Jurkat, Clone E6-1 (cell line): ENCODE results near the gene STK33.

Experiments
- DNase-seq: peaks from one replicate; pipeline ENCODE4 v3.0.0-alpha.2; 2011; ENCODE audit warnings: low read depth, low spot score
- H3K4me3 ChIP-seq: 2 replicates; pipeline ENCODE4 v1.5.1; 2011; ENCODE audit warnings: mild to moderate bottlenecking, low read length, control low read depth, moderate library complexity

Gene STK33

DNA sequence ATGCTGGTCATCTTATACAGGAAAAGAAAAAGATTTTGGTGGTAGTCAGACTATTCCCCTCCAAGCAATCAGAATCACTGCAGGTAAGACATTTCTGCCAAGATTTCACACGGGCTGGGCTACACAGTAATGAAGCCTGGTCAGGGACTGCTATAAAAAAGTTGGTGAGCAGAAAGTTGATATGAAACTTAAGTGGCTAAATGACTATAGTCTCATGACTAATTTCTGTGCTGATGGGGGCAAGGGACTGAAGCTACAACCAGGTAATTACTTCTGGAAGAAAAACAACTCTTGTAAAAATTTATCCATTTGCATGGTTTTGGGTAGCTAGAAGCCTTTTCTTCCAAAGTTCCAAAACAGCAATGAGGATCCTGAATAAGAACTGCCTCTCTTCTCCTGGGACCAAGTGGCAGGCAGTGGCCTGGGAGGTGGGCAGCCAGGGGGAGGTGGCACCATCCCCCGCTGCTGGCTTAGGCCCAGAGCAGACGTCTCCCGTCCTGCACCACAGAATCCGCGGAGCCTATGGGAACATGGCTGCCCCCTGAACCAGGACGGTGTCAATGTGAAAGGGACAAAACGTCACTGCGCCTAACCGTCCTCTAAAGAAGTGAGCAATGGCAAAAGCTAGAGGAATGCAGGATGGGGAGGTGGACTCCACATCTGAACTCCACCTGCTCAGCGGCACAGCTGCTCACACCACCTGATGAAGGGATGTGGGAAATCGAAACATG is 207.7 kb downstream of the STK33 start:
- no peak overlapping the region for H3K4me3 ChIP-seq
- no peak for DNase-seq

DNA sequence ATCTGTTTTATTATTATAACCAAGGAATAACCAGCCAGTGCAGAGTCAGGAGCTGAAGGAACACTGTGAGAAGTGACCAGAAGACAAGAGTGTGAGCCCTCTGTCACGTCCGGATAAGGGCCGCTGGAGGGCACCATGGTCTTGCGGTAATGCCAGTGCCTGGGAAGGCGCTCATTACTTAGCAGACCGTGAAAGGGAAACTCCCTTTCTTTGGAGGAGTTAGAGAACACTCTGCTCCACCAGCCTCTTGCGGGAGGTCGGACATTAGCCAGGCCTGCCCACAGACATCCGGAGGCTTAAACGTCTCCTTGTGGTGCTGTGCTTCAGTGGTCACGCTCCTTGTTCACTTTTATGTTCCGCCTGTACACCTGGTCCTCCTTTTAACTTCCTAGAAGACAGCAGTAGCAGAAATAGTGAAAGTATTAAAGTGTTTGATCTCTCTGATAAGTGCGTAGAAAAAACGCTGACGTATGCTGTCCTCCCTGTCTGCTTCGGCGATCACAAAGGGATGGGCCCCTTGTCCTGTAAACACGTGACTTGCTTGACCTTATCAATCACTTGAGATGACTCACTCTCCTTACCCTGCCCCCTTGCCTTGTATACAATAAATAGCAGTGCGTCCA is 209.7 kb downstream of the STK33 start:
- no peak for DNase-seq

DNA sequence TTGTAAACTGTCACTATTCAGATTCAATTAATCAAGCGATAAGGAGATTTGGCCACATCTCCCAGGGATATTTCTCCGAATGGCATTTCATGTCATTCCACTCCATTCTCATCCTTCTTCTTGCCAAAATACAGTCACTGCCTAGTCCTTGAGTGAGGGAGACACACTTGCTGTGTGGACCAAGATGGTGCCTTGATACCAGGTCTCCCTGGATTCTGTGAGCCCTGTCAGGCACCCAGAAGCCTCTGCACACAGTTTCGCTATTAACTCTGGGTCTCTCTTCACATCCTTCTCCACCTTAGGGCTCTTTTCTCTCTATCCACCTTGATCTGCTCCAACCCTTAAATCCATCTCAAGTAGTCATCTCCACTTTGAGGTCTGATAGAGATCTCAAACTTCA is 210.4 kb downstream of the STK33 start:
- no peak for DNase-seq
- H3K4me3 ChIP-seq: no peak overlapping the region

More for the DNA sequence above, 209.7 kb downstream of the STK33 start:
- no peak overlapping the region for H3K4me3 ChIP-seq

DNA sequence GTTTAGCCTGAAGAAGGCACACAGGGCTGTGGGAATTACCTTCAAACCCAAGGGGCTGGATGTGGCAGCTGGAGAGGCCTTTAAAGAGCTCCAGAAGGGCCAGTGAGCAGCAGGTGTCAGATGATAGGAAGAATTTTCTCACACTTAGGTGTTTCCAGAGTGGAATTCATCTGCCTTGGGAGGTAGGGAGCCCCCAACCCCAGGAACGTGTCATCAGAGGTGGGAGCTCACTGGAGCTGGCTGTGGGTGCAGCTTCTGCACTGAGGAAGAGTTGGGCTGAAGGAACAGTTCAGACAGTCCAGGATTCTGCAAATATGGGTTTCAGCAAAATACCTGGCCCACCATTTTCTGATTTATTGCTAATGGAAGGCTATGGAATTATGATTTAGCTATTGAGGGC is 210.8 kb downstream of the STK33 start:
- DNase-seq: no peak

GRCh38 chr11:8382436-8383053 is 211.5 kb downstream of the STK33 start:
- no peak overlapping the region for H3K4me3 ChIP-seq
- DNase-seq: no peak

More for the DNA sequence above, 210.8 kb downstream of the STK33 start:
- no peak overlapping the region for H3K4me3 ChIP-seq

DNA sequence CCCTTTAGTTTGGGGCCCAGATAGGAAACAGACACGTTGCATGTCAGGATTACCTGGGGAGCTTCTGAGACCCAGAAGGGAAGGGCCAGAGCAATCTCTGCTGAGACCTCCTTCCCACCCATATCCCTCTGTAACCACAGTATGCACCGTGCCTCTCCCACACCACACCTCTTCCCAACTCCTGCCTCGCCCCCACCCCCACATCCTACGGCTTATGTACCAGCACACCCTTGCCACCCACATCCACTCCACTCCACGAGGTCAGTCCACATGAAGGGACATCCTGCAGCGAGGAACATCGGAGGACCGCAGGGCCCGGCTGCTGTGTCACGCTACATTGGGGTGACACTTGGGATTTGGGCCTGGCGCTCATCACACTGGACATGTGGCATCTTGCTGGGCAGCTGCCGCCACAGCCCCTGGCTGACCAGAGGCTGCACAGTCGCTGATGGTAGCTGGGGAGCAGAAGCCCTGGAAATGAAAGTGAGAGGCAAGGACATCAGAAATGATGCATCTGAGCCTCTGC is 212.1 kb downstream of the STK33 start:
- no peak overlapping the region for H3K4me3 ChIP-seq
- DNase-seq: no peak

DNA sequence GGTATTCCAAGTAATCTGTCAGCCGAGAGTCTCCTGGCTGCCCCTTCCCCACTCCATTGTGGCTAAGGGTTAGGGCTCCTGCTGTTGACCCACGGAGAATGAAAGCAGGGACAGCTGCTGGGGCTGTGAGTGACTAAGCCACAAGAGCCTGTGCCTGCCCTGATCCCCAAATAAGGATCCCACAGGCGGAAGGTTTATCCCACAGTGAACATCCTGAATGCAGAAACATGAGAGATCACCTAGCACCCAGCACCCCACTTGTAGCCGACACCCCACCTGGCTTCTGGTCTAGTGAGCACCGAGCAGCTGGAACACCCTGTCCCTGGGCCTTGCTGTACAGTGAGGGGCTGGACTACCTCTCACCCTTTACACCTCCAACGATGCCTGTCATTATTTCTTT is 212.7 kb downstream of the STK33 start:
- no peak for DNase-seq
- no peak overlapping the region for H3K4me3 ChIP-seq

DNA sequence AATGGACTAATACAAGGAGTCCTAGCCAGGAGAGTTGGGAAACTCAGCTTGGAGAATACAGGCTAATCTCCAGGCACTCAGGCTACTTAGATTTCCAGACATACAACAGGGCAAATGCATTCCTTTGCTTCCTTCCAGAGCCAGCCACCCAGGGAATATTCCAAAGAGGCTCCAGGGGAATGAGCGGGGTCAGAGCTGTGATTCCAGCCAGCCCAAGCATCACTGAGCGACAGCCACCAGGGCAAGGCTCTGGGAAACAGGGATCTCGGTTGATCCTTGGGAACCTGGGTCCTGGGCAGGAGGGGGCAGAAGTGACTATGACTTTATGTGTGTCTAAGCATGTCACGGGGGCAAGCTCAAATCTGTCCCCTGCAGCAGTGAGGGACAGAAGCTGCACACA is 218.1 kb downstream of the STK33 start:
- DNase-seq: no peak
- no peak overlapping the region for H3K4me3 ChIP-seq

GRCh38 chr11:8375460-8375859 is 218.6 kb downstream of the STK33 start:
- no peak for DNase-seq
- no peak overlapping the region for H3K4me3 ChIP-seq

DNA sequence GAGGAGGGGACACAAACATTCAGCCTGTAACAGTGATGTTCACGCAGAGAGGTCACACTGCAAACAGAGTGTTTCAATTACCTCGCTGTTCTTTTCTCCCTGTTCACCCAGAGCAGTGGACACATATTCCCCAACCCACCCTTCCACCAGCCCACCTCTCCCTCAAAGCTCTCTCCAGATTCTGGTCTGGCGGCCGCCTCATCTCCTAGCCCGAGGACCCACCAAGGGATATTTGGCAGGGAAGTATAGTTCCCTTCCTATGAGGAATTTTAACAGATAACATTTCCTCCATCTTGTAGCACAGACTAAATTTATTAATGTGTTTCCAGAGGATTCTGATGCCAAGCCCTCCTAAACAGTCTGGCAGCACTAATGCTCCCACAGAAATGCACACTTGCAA is 219.3 kb downstream of the STK33 start:
- H3K4me3 ChIP-seq: no peak overlapping the region
- DNase-seq: no peak

DNA sequence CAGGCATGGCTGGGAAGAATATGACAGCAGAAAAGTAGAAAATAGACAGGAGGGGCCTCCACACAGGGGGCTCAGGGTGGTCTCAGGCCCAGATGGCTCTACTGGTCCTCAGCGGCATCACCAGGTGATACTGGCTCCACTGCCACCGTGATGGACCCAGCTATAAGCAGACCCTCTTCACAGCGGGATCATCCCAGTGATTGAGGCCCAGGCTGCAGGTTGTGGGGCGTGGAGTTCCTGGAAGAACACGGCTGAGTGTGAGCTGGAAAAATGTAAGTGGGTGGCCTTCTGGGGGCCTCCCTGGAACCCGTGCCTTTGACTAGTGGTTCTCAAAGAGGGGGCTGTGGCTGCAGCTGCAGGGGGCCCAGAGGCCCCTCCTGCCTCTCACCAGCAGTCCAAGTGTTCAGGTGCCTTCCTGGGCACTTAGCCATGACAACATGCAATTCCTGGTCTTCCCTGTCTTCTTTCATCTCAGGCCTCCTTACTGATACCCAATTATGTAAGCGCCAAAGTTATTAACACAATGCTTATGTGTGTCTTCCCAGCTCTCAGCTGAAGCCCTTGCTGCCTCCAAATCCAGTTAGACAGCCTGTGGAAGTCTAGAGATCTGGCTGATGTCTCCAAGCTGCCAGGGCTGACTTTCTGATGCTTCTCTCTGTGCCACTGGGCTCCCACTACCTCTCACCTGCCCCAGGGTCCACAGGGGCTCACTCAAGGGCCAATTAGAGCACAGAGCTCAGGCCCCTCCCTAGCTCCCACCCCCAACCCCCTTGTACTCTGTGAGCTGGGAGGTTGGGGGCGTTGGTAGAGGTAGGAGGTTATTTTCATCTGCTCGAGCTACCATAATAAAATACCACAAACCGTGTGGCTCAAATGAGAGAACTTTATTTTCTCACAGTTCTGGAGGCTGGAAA is 220.3 kb downstream of the STK33 start:
- no peak for DNase-seq
- no peak overlapping the region for H3K4me3 ChIP-seq

- H3K4me3 ChIP-seq: no peak overlapping the region
- no peak for DNase-seq
Observed at GRCh38 chr11:8372641-8373381, 221.2 kb downstream of the STK33 start.

GRCh38 chr11:8371516-8371884 is 222.5 kb downstream of the STK33 start:
- no peak for DNase-seq

GRCh38 chr11:8370812-8371515 is 223.1 kb downstream of the STK33 start:
- DNase-seq: no peak
- H3K4me3 ChIP-seq: no peak overlapping the region

More at GRCh38 chr11:8371516-8371884, 222.5 kb downstream of the STK33 start:
- no peak overlapping the region for H3K4me3 ChIP-seq

GRCh38 chr11:8369592-8370205 is 224.3 kb downstream of the STK33 start:
- no peak overlapping the region for H3K4me3 ChIP-seq
- no peak for DNase-seq

- H3K4me3 ChIP-seq: no peak overlapping the region
- no peak for DNase-seq
Observed at GRCh38 chr11:8368772-8369171, 225.3 kb downstream of the STK33 start.

GRCh38 chr11:8368194-8368593 is 225.8 kb downstream of the STK33 start:
- no peak for DNase-seq
- H3K4me3 ChIP-seq: no peak overlapping the region

- no peak for DNase-seq
- H3K4me3 ChIP-seq: no peak overlapping the region
Observed at GRCh38 chr11:8366316-8366715, 227.7 kb downstream of the STK33 start.
